Keratinocyte (primary cell): ENCODE measurements around the gene ID3. TPM values are rescaled to one million over a fixed set of nuclear protein-coding genes. Genes with fewer than 3 reads are reported as not detected.

ENCODE experiments used
- DNase-seq: peaks from one replicate; pipeline ENCODE4 v3.0.0-alpha.2; 2011; ENCODE audit warnings: low read depth, missing footprints, low spot score
- FAIRE-seq: peaks from 2 replicates; lab custom pipeline; 2011; peaks lifted over from hg19 to GRCh38; lab: Jason Lieb, UNC
- H2AFZ ChIP-seq: 2 replicates; pipeline ENCODE4 v1.6.0; 2012; ENCODE audit warnings: low read length, control low read depth, inconsistent platforms; ENCODE audit not compliant: control insufficient read depth
- H3K27ac ChIP-seq: 2 replicates; pipeline ENCODE4 v1.5.1; 2011; ENCODE audit warnings: low read length; ENCODE audit not compliant: control insufficient read depth, insufficient read depth
- H3K27me3 ChIP-seq: 3 replicates; pipeline ENCODE4 v1.6.0; 2011; ENCODE audit warnings: low read length; ENCODE audit not compliant: control insufficient read depth, insufficient read depth; ENCODE audit errors: extremely low read depth
- H3K36me3 ChIP-seq, 2 experiments: 2 replicates in 1 of 2; 3 replicates in 1 of 2; pipeline ENCODE4 v1.5.1; 2011; ENCODE audit warnings: low read length in 2 of 2, mild to moderate bottlenecking in 1 of 2; ENCODE audit not compliant: control insufficient read depth in 2 of 2, insufficient read depth in 2 of 2; ENCODE audit errors: extremely low read depth in 1 of 2
- H3K4me1 ChIP-seq: 3 replicates; pipeline ENCODE4 v1.5.1; 2011; ENCODE audit warnings: low read length; ENCODE audit not compliant: control insufficient read depth, insufficient read depth; ENCODE audit errors: extremely low read depth
- H3K4me2 ChIP-seq: 3 replicates; pipeline ENCODE4 v1.6.0; 2011; ENCODE audit warnings: low read depth, low read length; ENCODE audit not compliant: control insufficient read depth, insufficient read depth; ENCODE audit errors: extremely low read depth
- H3K4me3 ChIP-seq, 3 experiments: fragments of 200-600 bp in 1 of 3; sonication (generic) in 1 of 3; 2 replicates in 2 of 3; 3 replicates in 1 of 3; pipeline ENCODE4 v1.5.1; 2011 to 2016; ENCODE audit warnings: low read length in 3 of 3, mild to moderate bottlenecking in 3 of 3, control low read depth in 2 of 3, inconsistent platforms in 1 of 3, low read depth in 1 of 3, mixed read lengths in 1 of 3, mixed run types in 1 of 3, moderate library complexity in 1 of 3; ENCODE audit not compliant: control insufficient read depth in 2 of 3, insufficient read depth in 2 of 3; ENCODE audit errors: extremely low read depth in 1 of 3
- H3K79me2 ChIP-seq: 2 replicates; pipeline ENCODE4 v1.6.0; 2012; ENCODE audit warnings: low read length; ENCODE audit not compliant: control insufficient read depth, insufficient read depth
- H3K9ac ChIP-seq: 3 replicates; pipeline ENCODE4 v1.6.0; 2011; ENCODE audit warnings: low read length; ENCODE audit not compliant: control insufficient read depth, insufficient read depth; ENCODE audit errors: extremely low read depth
- H3K9me1 ChIP-seq: 3 replicates; pipeline ENCODE4 v1.6.0; 2011; ENCODE audit warnings: low read length; ENCODE audit not compliant: control insufficient read depth, insufficient read depth; ENCODE audit errors: extremely low read depth
- H3K9me3 ChIP-seq: 2 replicates; pipeline ENCODE4 v1.5.1; 2012; ENCODE audit warnings: low read depth, low read length; ENCODE audit not compliant: control insufficient read depth
- H4K20me1 ChIP-seq: 3 replicates; pipeline ENCODE4 v1.6.0; 2011; ENCODE audit warnings: low read length; ENCODE audit not compliant: control insufficient read depth, insufficient read depth; ENCODE audit errors: extremely low read depth
- EZH2 ChIP-seq: IDR thresholded peaks from one replicate; pipeline ENCODE4 v1.6.1; 2012; ENCODE audit warnings: inconsistent platforms, mild to moderate bottlenecking, low read length, moderate library complexity
- dilution Hi-C: fragments of 300-500 bp; cut with MboI; formaldehyde crosslinking; loops from one replicate; pipeline ENCODE4 v1.7.0; 2020; ENCODE audit warnings: low sequenced_read_pairs; ENCODE audit not compliant: extremely low pct_ligation_motif_present
- polyA plus RNA-seq, 5 experiments: library from polyadenylated mRNA; depleted of rRNA in 3 of 5; stranded (reverse) in 3 of 5; stranded (forward) in 1 of 5; unstranded in 1 of 5; fragments of >200 nt; gene quantifications; 1 replicate in 1 of 5; 2 replicates in 3 of 5; 3 replicates in 1 of 5; pipeline versions ENCODE4 v1.2.1 to v1.2.3, GENCODE V29; 2011 to 2012; ENCODE audit warnings: missing spikeins in 2 of 5, low read depth in 1 of 5, low replicate concordance in 1 of 5
- TF ChIP-seq, protein P1 (sequence below), 3 experiments: IDR thresholded peaks in 1 of 3; conservative IDR thresholded peaks in 1 of 3; optimal IDR thresholded peaks in 1 of 3; 2 replicates in 2 of 3; 3 replicates in 1 of 3; pipeline versions ENCODE3 to v1.5.1; 2011; ENCODE audit warnings: low read length in 3 of 3, mild to moderate bottlenecking in 3 of 3, moderate library complexity in 2 of 3, control low read depth in 1 of 3, inconsistent platforms in 1 of 3; ENCODE audit not compliant: insufficient read depth in 2 of 3; ENCODE audit errors: extremely low read depth in 1 of 3

Gene ID3
- polyA plus RNA-seq, 1 donor (not counting 4 experiments of a cell fraction or from before 2014, with no cell fraction given): 38.0 TPM

DNA sequence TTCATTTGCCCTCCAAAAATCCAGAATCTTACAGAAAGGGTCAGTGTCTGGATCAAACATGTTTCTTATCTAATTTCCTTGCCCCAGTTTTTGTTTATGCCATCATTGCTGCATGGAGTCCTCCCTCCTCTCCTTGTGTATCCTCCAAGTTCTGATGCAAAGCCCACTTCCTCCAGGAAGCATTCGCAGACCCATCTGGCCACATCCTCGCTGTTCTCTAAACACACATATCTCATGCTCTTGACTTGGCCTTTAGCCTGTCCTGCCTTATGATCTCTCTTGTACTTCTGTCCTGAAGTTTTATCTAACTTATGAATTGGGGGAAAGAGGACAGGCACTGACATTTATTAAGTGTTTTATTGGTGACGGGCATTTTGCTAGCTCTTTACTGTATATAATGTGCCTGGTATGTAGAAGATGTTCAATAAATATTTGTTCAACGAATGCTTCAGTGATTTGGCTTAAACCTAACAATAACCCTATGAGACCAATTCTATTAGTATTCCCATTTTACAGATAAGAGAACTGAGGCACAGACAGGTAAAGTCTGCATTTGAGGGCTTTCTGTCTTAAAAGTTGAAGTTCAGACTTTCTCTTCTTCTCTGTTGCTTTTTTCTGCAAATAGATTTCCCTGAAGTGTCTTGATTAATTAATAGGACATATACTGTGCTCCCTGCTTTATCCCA lies 19.2 kb upstream of the ID3 start:
- FAIRE-seq (no peak), DNase-seq (no peak)
- Histone ChIP-seq H3K4me1 (peaks cover 14% of the 10 kb centered on the region), H3K4me2 (no peak overlapping the region), H3K4me3 (no peak overlapping the region), H3K27ac (no peak overlapping the region), H3K9ac (no peak overlapping the region), H3K9me3 (no peaks in the 10 kb centered on the region), H4K20me1 (no peaks in the 10 kb centered on the region), H3K79me2 (no peaks in the 10 kb centered on the region), H3K27me3 (no peaks in the 10 kb centered on the region), H3K36me3 (no peaks in the 10 kb centered on the region), H3K9me1 (peaks cover 2% of the 10 kb centered on the region), H2AFZ (no peak overlapping the region)
- TF ChIP-seq, protein P1, sequence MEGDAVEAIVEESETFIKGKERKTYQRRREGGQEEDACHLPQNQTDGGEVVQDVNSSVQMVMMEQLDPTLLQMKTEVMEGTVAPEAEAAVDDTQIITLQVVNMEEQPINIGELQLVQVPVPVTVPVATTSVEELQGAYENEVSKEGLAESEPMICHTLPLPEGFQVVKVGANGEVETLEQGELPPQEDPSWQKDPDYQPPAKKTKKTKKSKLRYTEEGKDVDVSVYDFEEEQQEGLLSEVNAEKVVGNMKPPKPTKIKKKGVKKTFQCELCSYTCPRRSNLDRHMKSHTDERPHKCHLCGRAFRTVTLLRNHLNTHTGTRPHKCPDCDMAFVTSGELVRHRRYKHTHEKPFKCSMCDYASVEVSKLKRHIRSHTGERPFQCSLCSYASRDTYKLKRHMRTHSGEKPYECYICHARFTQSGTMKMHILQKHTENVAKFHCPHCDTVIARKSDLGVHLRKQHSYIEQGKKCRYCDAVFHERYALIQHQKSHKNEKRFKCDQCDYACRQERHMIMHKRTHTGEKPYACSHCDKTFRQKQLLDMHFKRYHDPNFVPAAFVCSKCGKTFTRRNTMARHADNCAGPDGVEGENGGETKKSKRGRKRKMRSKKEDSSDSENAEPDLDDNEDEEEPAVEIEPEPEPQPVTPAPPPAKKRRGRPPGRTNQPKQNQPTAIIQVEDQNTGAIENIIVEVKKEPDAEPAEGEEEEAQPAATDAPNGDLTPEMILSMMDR (optimal IDR thresholded peaks at IDR 0.05 in 1 of 3, IDR thresholded peaks at IDR 0.05 in 1 of 3, conservative IDR thresholded peaks at IDR 0.05 in 1 of 3; ENCODE audit: extremely low read depth in 1 of 3, insufficient read depth in 2 of 3, low read length in 3 of 3): no peak
- no peak for TF ChIP-seq EZH2
- dilution Hi-C loops: no loop called here

GRCh38 chr1:23577056-23578004 lies 18.0 kb upstream of the ID3 start:
- no peaks in the 10 kb centered on the region for H4K20me1 ChIP-seq
- no peaks in the 10 kb centered on the region for H3K79me2 ChIP-seq
- H3K36me3 ChIP-seq: no peaks in the 10 kb centered on the region
- peaks cover 14% of the 10 kb centered on the region for H3K4me1 ChIP-seq
- H3K9me1 ChIP-seq: peaks cover 2% of the 10 kb centered on the region
- DNase-seq: no peak
- no peak overlapping the region for H3K4me3 ChIP-seq
- no peak for FAIRE-seq
- H3K27ac ChIP-seq: peak overlapping the region; percentile 32
- TF ChIP-seq, protein P1 (optimal IDR thresholded peaks at IDR 0.05 in 1 of 3, IDR thresholded peaks at IDR 0.05 in 1 of 3, conservative IDR thresholded peaks at IDR 0.05 in 1 of 3; ENCODE audit: extremely low read depth in 1 of 3, insufficient read depth in 2 of 3, low read length in 3 of 3): no peak
- no peak for TF ChIP-seq EZH2
- peak overlapping the region; percentile 85 for H2AFZ ChIP-seq
- H3K9me3 ChIP-seq: no peaks in the 10 kb centered on the region
- H3K27me3 ChIP-seq: no peaks in the 10 kb centered on the region
- peak overlapping the region; percentile 4 for H3K4me2 ChIP-seq
- H3K9ac ChIP-seq: peak overlapping the region; percentile 33
- dilution Hi-C loops: no loop called here
